CD4-positive, alpha-beta T cell (primary cell): Measurements from ENCODE around the gene ZNF106. TPM values are rescaled to one million over a fixed set of nuclear protein-coding genes. Genes with fewer than 3 reads are reported as not detected.
A peak's percentile ranks its signal among the peaks of the same experiment; 100 is the strongest.

Source experiments
- ATAC-seq: fragments of 200-7000 bp; cut with Tn5 transposase; one replicate; pipeline ENCODE4 v1.10.0; 2022; ENCODE audit warnings: mild to moderate bottlenecking; ENCODE audit not compliant: poor library complexity
- CTCF ChIA-PET: fragments of 350-600 bp; sonication (Branson Sonifier 250); formaldehyde crosslinking; loops from one replicate; lab custom pipeline; 2021; ENCODE audit warnings: antibody characterized with exemption, inconsistent platforms; lab: Charles Lee
- POLR2A ChIA-PET: fragments of 350-600 bp; sonication (Branson Sonifier 250); formaldehyde crosslinking; loops from one replicate; lab custom pipeline; 2021; ENCODE audit warnings: antibody characterized with exemption, inconsistent platforms; lab: Charles Lee
- DNase-seq, 14 experiments: peaks; one replicate each; pipeline ENCODE4 v3.0.0-alpha.2; 2013 to 2020; ENCODE audit warnings: mixed read lengths in 2 of 14
- H3K27ac ChIP-seq, 2 donors: one replicate each; pipeline versions ENCODE4 v1.5.1 to v1.7.0; 2013; ENCODE audit warnings: low read length in 2 of 2, low read depth in 1 of 2, mild to moderate bottlenecking in 1 of 2
- H3K27me3 ChIP-seq, 2 experiments: 1 replicate in 1 of 2; 2 replicates in 1 of 2; pipeline versions ENCODE4 v1.6.1 to v1.7.0; 2013; ENCODE audit warnings: low read length in 2 of 2, control low read depth in 1 of 2, mild to moderate bottlenecking in 1 of 2, moderate library complexity in 1 of 2; ENCODE audit not compliant: insufficient read depth in 2 of 2, control insufficient read depth in 1 of 2
- H3K36me3 ChIP-seq: one replicate; pipeline ENCODE4 v1.6.1; 2013; ENCODE audit warnings: low read length, control low read depth; ENCODE audit not compliant: insufficient read depth
- H3K4me1 ChIP-seq: one replicate; pipeline ENCODE4 v1.6.1; 2013; ENCODE audit warnings: low read length, control low read depth; ENCODE audit not compliant: insufficient read depth
- H3K4me3 ChIP-seq: one replicate; pipeline ENCODE4 v1.5.1; 2013; ENCODE audit warnings: mild to moderate bottlenecking, low read length, moderate library complexity
- H3K9me3 ChIP-seq, 2 experiments: 1 replicate in 1 of 2; 2 replicates in 1 of 2; pipeline versions ENCODE4 v1.6.1 to v1.7.0; 2013; ENCODE audit warnings: low read length in 2 of 2, mild to moderate bottlenecking in 2 of 2, control low read depth in 1 of 2, moderate library complexity in 1 of 2; ENCODE audit not compliant: control insufficient read depth in 1 of 2, insufficient read depth in 1 of 2
- H3K27ac Mint-ChIP-seq: one replicate; pipeline ENCODE4 v1.8.0; 2020; ENCODE audit warnings: mixed read lengths
- H3K27me3 Mint-ChIP-seq: one replicate; pipeline ENCODE4 v1.8.0; 2021; ENCODE audit warnings: mixed read lengths
- H3K36me3 Mint-ChIP-seq: one replicate; pipeline ENCODE4 v1.8.0; 2021; ENCODE audit warnings: low read depth, mixed read lengths
- H3K4me1 Mint-ChIP-seq: one replicate; pipeline ENCODE4 v1.8.0; 2021; ENCODE audit warnings: low read depth, mixed read lengths
- H3K4me3 Mint-ChIP-seq: one replicate; pipeline ENCODE4 v1.8.0; 2020; ENCODE audit warnings: mild to moderate bottlenecking, mixed read lengths
- H3K9me3 Mint-ChIP-seq: one replicate; pipeline ENCODE4 v1.8.0; 2020; ENCODE audit warnings: mixed read lengths
- CTCF ChIP-seq: fragments of 200-600 bp; IDR thresholded peaks from one replicate; pipeline ENCODE4 v1.8.0; 2022; ENCODE audit warnings: antibody characterized with exemption, mild to moderate bottlenecking
- intact Hi-C, 2 experiments: fragments of 100-400 bp; cut with DNase I in 1 of 2; cut with micrococcal nuclease in 1 of 2; formaldehyde crosslinking; loops; one replicate each; pipeline versions ENCODE4 v1.15.1 to v1.9.0; 2023 to 2025; cut with DNase I, micrococcal nuclease
- total RNA-seq, 174 experiments: library from RNA in 2 of 174; stranded (reverse) in 2 of 174; gene quantifications; one replicate each; pipeline ENCODE4 v1.2.3 and lab custom pipeline; 2021 to 2026

The ZNF106 gene
- total RNA-seq, 2 experiments from 2014 or later: 30.9 to 31.4 TPM

- H3K27ac Mint-ChIP-seq: no peak overlapping the region
- ATAC-seq (no peak), DNase-seq (no peak)
- H3K4me1 Mint-ChIP-seq: no peaks in the 10 kb centered on the region
- no peaks in the 10 kb centered on the region for H3K36me3 ChIP-seq
- H3K4me3 Mint-ChIP-seq: no peak overlapping the region
- no peaks in the 10 kb centered on the region for H3K4me1 ChIP-seq
- POLR2A ChIA-PET: no interaction called here
- H3K27me3 ChIP-seq: no peaks in the 10 kb centered on the region
- no peak overlapping the region for H3K4me3 ChIP-seq
- intact Hi-C loops: no loop called here
- no peak overlapping the region for H3K27ac ChIP-seq
- no peaks in the 10 kb centered on the region for H3K36me3 Mint-ChIP-seq
- H3K9me3 Mint-ChIP-seq: no peaks in the 10 kb centered on the region
- CTCF ChIA-PET: no interaction called here
- H3K9me3 ChIP-seq: no peaks in the 10 kb centered on the region
- no peaks in the 10 kb centered on the region for H3K27me3 Mint-ChIP-seq
- TF ChIP-seq CTCF: no peak
Measured at GRCh38 chr15:42371096-42371495, 119.8 kb downstream of the ZNF106 start.

- H3K4me1 Mint-ChIP-seq: no peaks in the 10 kb centered on the region
- TF ChIP-seq CTCF: no peak
- intact Hi-C loops: no loop called here
- no peak overlapping the region for H3K4me3 ChIP-seq
- H3K36me3 Mint-ChIP-seq: no peaks in the 10 kb centered on the region
- DNase-seq (no peak), ATAC-seq (no peak)
- no peaks in the 10 kb centered on the region for H3K27me3 ChIP-seq
- no peaks in the 10 kb centered on the region for H3K36me3 ChIP-seq
- no peak overlapping the region for H3K4me3 Mint-ChIP-seq
- ChIA-PET POLR2A (no interaction called here), CTCF (no interaction called here)
- H3K4me1 ChIP-seq: no peaks in the 10 kb centered on the region
- no peaks in the 10 kb centered on the region for H3K9me3 Mint-ChIP-seq
- H3K27me3 Mint-ChIP-seq: no peaks in the 10 kb centered on the region
- no peaks in the 10 kb centered on the region for H3K9me3 ChIP-seq
- H3K27ac Mint-ChIP-seq: no peak overlapping the region
- no peak overlapping the region for H3K27ac ChIP-seq
Measured at GRCh38 chr15:42368096-42368495, 122.8 kb downstream of the ZNF106 start.

GRCh38 chr15:42367041-42367440 lies 123.9 kb downstream of the ZNF106 start:
- H3K4me3 ChIP-seq: no peak overlapping the region
- H3K9me3 ChIP-seq: no peaks in the 10 kb centered on the region
- no peaks in the 10 kb centered on the region for H3K27me3 Mint-ChIP-seq
- no peaks in the 10 kb centered on the region for H3K4me1 ChIP-seq
- no peaks in the 10 kb centered on the region for H3K36me3 Mint-ChIP-seq
- no peaks in the 10 kb centered on the region for H3K9me3 Mint-ChIP-seq
- no peak for TF ChIP-seq CTCF
- DNase-seq (peak in 2 of 14 experiments; percentile 21 to 32), ATAC-seq (no peak)
- no peaks in the 10 kb centered on the region for H3K4me1 Mint-ChIP-seq
- H3K27ac Mint-ChIP-seq: no peak overlapping the region
- no peaks in the 10 kb centered on the region for H3K36me3 ChIP-seq
- ChIA-PET CTCF (no interaction called here), POLR2A (no interaction called here)
- no peaks in the 10 kb centered on the region for H3K27me3 ChIP-seq
- H3K27ac ChIP-seq: no peak overlapping the region
- intact Hi-C loops: no loop called here
- H3K4me3 Mint-ChIP-seq: no peak overlapping the region
